ENCODE results near the gene KANSL3.

KANSL3 gene

DNA sequence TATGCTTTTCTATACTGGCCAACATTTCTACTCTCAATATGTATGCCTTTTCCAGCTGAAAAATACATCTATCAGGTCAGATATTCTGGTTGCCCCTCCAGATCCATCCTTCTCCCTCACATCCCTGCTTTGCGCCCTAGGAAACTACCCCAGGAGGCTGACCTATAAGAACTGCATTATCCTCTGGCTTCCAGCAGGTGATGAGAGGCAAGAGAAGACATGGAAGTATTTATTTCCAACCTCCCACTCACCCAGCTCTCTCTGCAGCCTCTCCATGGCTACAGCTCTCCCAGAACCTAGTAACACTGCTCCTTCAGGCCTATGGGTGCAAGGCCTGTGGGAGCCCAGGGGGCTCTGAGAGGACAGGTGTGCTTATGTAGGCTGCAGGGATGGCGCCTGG, 58.7 kb downstream of the KANSL3 start:
- FAIRE-seq (no peak), DNase-seq (ENCODE audit: insufficient read length, low spot score) (no peak)
- TF ChIP-seq, protein P1, sequence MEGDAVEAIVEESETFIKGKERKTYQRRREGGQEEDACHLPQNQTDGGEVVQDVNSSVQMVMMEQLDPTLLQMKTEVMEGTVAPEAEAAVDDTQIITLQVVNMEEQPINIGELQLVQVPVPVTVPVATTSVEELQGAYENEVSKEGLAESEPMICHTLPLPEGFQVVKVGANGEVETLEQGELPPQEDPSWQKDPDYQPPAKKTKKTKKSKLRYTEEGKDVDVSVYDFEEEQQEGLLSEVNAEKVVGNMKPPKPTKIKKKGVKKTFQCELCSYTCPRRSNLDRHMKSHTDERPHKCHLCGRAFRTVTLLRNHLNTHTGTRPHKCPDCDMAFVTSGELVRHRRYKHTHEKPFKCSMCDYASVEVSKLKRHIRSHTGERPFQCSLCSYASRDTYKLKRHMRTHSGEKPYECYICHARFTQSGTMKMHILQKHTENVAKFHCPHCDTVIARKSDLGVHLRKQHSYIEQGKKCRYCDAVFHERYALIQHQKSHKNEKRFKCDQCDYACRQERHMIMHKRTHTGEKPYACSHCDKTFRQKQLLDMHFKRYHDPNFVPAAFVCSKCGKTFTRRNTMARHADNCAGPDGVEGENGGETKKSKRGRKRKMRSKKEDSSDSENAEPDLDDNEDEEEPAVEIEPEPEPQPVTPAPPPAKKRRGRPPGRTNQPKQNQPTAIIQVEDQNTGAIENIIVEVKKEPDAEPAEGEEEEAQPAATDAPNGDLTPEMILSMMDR (IDR thresholded peaks at IDR 0.05; ENCODE audit: insufficient read depth, missing control alignments) = no peak

DNA sequence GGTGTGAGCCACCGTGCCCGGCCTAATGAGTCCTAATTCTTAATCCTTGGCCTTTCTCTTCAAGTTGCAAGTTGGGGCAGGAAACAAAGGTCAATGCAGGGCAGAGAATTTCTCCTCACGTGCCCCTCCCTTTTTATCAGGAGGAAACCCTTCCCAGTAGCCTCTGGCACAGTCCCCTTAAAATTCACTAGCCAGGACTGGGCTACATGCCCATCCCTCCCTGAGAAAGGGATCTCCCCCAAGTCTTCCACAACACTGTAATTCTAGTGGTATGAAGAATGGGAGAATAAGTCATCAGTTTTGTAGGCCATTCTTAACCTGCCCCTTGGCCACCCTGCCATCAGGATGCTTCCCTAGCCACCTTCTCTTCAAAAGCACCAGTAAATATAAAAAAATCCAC, 59.4 kb downstream of the KANSL3 start:
- DNase-seq (ENCODE audit: insufficient read length, low spot score) (no peak), FAIRE-seq (no peak)
- TF ChIP-seq, protein P1 (IDR thresholded peaks at IDR 0.05; ENCODE audit: insufficient read depth, missing control alignments) = no peak

DNA sequence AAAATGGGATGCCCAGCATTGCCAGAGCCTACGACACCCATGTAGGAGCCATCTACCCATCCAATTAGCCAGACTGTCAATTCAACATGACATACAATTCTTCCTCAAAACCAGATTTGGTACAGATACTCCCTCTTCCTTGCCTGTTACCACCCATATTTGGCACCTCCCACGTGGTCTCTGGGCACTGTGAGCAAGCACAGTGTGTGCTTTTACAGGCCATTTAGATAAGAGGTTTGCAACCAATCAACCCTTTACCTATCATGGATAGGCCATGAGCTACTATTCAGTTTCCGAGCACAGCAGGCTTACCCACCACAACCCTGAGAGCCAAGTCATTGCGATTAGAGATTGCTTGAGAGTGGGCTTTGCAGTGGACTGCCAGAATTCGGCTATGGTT, 60.6 kb downstream of the KANSL3 start:
- DNase-seq (ENCODE audit: insufficient read length, low spot score) (no peak), FAIRE-seq (no peak)
- TF ChIP-seq, protein P1 (IDR thresholded peaks at IDR 0.05; ENCODE audit: insufficient read depth, missing control alignments) = no peak

DNA sequence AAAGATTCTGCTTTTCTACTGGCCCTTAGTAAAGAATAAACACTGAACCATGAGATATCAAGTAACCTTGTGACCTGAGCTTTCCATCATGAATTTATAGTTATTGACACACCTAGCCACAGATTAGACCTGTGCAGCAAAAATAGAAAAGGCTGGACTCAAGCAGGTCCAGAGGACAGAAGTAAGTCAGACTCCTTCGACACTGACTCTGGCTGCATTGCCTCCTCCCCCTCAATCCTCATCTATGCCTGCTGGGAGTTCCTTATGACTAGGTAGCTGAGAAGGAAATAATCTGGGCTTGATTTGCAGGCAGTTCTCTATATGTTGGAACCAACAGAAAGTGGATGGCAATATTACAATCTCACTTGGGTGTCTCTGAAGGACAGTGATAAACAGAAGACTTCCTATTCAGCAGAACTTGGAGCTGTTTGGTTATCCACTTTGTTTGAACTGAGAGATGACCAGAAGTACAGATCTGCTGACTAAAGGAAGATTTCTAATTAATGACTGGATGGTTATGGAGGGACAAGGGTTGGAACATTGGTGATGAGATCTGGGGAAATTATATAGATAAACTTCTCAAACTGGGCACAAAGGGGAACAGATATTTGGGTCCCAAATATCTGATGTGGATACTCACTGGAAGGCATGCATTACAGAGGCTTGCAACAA, 62.2 kb downstream of the KANSL3 start:
- no peak for FAIRE-seq
- no peak for DNase-seq (ENCODE audit: insufficient read length, low spot score)
- TF ChIP-seq, protein P1 (IDR thresholded peaks at IDR 0.05; ENCODE audit: insufficient read depth, missing control alignments) = no peak

DNA sequence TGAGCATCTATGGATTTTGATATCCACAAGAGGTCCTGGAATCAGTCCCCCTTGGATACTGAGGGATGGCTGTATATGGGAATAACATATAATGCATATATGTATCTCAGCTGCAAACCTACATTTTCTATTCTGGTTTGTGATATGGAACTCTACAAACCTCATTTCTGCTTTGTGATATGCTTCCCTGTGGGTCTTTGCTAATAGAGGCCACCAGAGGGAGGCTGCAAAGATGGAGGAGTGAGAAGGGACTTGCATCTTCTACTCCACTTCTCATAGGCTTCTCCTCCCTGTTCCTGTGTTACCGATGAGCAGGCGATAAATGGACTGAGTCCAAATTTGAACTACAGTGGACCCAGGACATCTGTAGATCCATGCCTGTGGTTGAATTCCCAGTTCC, 63.7 kb downstream of the KANSL3 start:
- TF ChIP-seq, protein P1 (IDR thresholded peaks at IDR 0.05; ENCODE audit: insufficient read depth, missing control alignments) = no peak
- DNase-seq (ENCODE audit: insufficient read length, low spot score) = no peak
- FAIRE-seq = no peak

DNA sequence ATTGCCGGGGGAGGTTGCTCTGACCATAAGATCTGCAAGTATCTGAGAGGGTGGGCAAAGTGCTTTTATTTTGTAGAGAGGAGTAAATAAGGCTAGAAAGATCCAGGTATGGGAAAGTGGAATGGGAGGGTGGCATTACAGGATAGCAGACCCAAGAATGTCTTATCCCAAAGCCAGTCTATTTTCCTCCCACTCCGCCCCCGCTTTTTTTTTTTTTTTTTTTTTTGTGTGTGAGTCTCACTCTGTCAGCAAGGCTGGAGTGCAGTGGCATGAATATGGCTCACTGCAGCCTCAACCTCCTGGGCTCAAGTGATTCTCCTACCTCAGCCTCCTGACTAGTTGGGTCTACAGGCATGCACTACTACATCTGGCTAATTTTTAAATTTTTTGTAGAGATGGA, 70.0 kb downstream of the KANSL3 start:
- no peak for DNase-seq (ENCODE audit: insufficient read length, low spot score)
- no peak for FAIRE-seq
- TF ChIP-seq, protein P1 (IDR thresholded peaks at IDR 0.05; ENCODE audit: insufficient read depth, missing control alignments) = no peak

DNA sequence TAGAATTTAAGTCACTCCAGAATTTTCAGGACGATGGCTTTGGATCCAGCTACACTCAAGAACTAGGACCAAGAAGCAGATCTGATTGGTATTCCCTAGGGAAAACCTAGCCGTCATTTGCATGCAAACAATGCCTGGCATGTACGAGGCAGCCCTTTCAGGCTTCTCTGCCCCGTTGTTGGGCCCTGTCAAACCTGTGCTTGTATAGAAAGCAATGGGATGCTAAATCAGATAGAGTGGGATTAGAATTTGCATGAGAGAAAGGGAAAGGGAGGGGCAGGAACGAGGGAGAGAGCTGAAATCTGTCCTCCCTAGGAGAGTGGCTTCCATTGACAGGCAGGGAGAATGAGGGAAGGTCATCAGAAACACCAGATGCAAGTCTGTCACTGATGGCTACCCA, 73.0 kb downstream of the KANSL3 start:
- TF ChIP-seq, protein P1 (IDR thresholded peaks at IDR 0.05; ENCODE audit: insufficient read depth, missing control alignments) = no peak
- no peak for FAIRE-seq
- no peak for DNase-seq (ENCODE audit: insufficient read length, low spot score)

All from D721Med (cell line).